Peyer's patch (tissue), 4 donors: ENCODE results near the gene NFATC2IP. TPM values are rescaled to one million over a fixed set of nuclear protein-coding genes. Genes with fewer than 3 reads are reported as not detected.

ENCODE experiments used
- DNase-seq, 3 donors: peaks; one replicate each; pipeline ENCODE4 v3.0.0-alpha.2; 2017 to 2019
- H3K27ac ChIP-seq, 4 donors: fragments of 200-600 bp; sonication (generic); one replicate each; pipeline ENCODE4 v1.5.1; 2016 to 2019
- H3K27me3 ChIP-seq, 2 donors: fragments of 200-600 bp; sonication (generic); one replicate each; pipeline ENCODE4 v1.5.1; 2019
- H3K36me3 ChIP-seq, 3 donors: fragments of 200-600 bp; sonication (generic); one replicate each; pipeline ENCODE4 v1.5.1; 2016 to 2019
- H3K4me1 ChIP-seq, 4 donors: fragments of 200-600 bp; sonication (generic); one replicate each; pipeline ENCODE4 v1.5.1; 2016 to 2019
- H3K4me3 ChIP-seq, 4 donors: fragments of 200-600 bp; sonication (generic); 1 replicate in 3 of 4; 2 replicates in 1 of 4; pipeline ENCODE4 v1.5.1; 2016 to 2019; ENCODE audit warnings: mild to moderate bottlenecking in 1 of 4
- H3K9me3 ChIP-seq, 4 donors: fragments of 200-600 bp; sonication (generic); one replicate each; pipeline ENCODE4 v1.5.1; 2016 to 2019; ENCODE audit warnings: mild to moderate bottlenecking in 1 of 4
- CTCF ChIP-seq, 6 experiments: fragments of 450-650 bp in 4 of 6; fragments of 200-600 bp in 2 of 6; sonication (generic) in 1 of 6; IDR thresholded peaks; one replicate each; pipeline ENCODE4 v1.5.1; 2017 to 2019; ENCODE audit warnings: antibody characterized with exemption in 6 of 6, mild to moderate bottlenecking in 3 of 6, moderate library complexity in 1 of 6
- POLR2A ChIP-seq, 2 donors: fragments of 450-650 bp; IDR thresholded peaks; one replicate each; pipeline ENCODE4 v1.5.1; 2017; ENCODE audit warnings: antibody characterized with exemption in 2 of 2, mild to moderate bottlenecking in 2 of 2, moderate library complexity in 2 of 2
- total RNA-seq, 4 donors: library from RNA; depleted of rRNA; stranded (reverse); fragments of >200 nt; gene quantifications; one replicate each; pipeline ENCODE4 v1.1.0, GENCODE V29; 2016

Gene NFATC2IP
- total RNA-seq, 4 donors from 2014 or later: 53.8 to 86.5 (median 79.6) TPM

GRCh38 chr16:29011112-29011511, 60.4 kb downstream of the NFATC2IP start:
- no peak overlapping the region for H3K27ac ChIP-seq
- no peak overlapping the region for H3K4me3 ChIP-seq
- TF ChIP-seq POLR2A (IDR thresholded peaks at IDR 0.05) (no peak), CTCF (IDR thresholded peaks at IDR 0.05) (no peak)
- DNase-seq: no peak
- no peaks in the 10 kb centered on the region for H3K9me3 ChIP-seq
- no peaks in the 10 kb centered on the region for H3K4me1 ChIP-seq
- no peaks in the 10 kb centered on the region for H3K36me3 ChIP-seq
- no peaks in the 10 kb centered on the region for H3K27me3 ChIP-seq

GRCh38 chr16:29011851-29012250, 61.1 kb downstream of the NFATC2IP start:
- TF ChIP-seq CTCF (IDR thresholded peaks at IDR 0.05) (no peak), POLR2A (IDR thresholded peaks at IDR 0.05) (no peak)
- no peak for DNase-seq
- Histone ChIP-seq H3K27ac (no peak overlapping the region), H3K27me3 (no peaks in the 10 kb centered on the region), H3K36me3 (no peaks in the 10 kb centered on the region), H3K9me3 (no peaks in the 10 kb centered on the region), H3K4me1 (no peaks in the 10 kb centered on the region), H3K4me3 (no peak overlapping the region)

- TF ChIP-seq POLR2A (IDR thresholded peaks at IDR 0.05) (no peak), CTCF (IDR thresholded peaks at IDR 0.05) (no peak)
- Histone ChIP-seq H3K4me1 (no peaks in the 10 kb centered on the region), H3K4me3 (no peak overlapping the region), H3K9me3 (no peaks in the 10 kb centered on the region), H3K36me3 (no peaks in the 10 kb centered on the region), H3K27ac (peak overlapping the region in 1 of 4 donors; percentile 31), H3K27me3 (no peaks in the 10 kb centered on the region)
- DNase-seq: no peak
Observed at GRCh38 chr16:29012913-29013553, 62.3 kb downstream of the NFATC2IP start.

- TF ChIP-seq CTCF (IDR thresholded peaks at IDR 0.05) (no peak), POLR2A (IDR thresholded peaks at IDR 0.05) (no peak)
- no peaks in the 10 kb centered on the region for H3K36me3 ChIP-seq
- H3K4me1 ChIP-seq: no peaks in the 10 kb centered on the region
- no peak overlapping the region for H3K4me3 ChIP-seq
- H3K9me3 ChIP-seq: no peaks in the 10 kb centered on the region
- DNase-seq: no peak
- peak overlapping the region in 2 of 4 donors; percentile 49 to 59 for H3K27ac ChIP-seq
- H3K27me3 ChIP-seq: no peaks in the 10 kb centered on the region
Observed at GRCh38 chr16:29014561-29015069, 63.9 kb downstream of the NFATC2IP start.

Other genes with a start within 250 kb of the NFATC2IP start
- gene EIF3C, start 239.5 kb upstream of the NFATC2IP start, total RNA-seq: 100 to 1,000 TPM; 157 to 700 (median 233) TPM
- gene NPIPB9, start 199.2 kb upstream of the NFATC2IP start, total RNA-seq: 10 to 100 TPM in 1 of 4 donors, 1 to 10 TPM in 1, not detected in 2; 3.9 to 22.2 TPM
- 100 to 1,000 TPM in 3 of 4 donors, 10 to 100 TPM in 1; 93.9 to 208 (median 160) TPM for gene ATXN2L, start 127.9 kb upstream of the NFATC2IP start, total RNA-seq
- 100 to 1,000 TPM; 125 to 157 (median 131) TPM for gene TUFM, start 104.6 kb upstream of the NFATC2IP start, total RNA-seq
- gene SH2B1, start 87.1 kb upstream of the NFATC2IP start, total RNA-seq: 10 to 100 TPM; 34.7 to 94.9 (median 78.8) TPM
- gene ATP2A1, start 72.4 kb upstream of the NFATC2IP start, total RNA-seq: 100 to 1,000 TPM in 1 of 4 donors, 1 to 10 TPM in 1, under 1 TPM in 1, not detected in 1; 0.35 to 142 (median 2.0) TPM
- 100 to 1,000 TPM in 3 of 4 donors, 10 to 100 TPM in 1; 70.6 to 394 (median 120) TPM for gene RABEP2, start 25.7 kb upstream of the NFATC2IP start, total RNA-seq
- gene CD19, start 19.0 kb upstream of the NFATC2IP start, total RNA-seq: 10 to 100 TPM in 1 of 4 donors, 1 to 10 TPM in 1, not detected in 2; 6.3 to 85.8 TPM
- gene SPNS1, start 23.8 kb downstream of the NFATC2IP start, total RNA-seq: 10 to 100 TPM; 30.5 to 49.7 (median 36.3) TPM
- gene LAT, start 34.1 kb downstream of the NFATC2IP start, total RNA-seq: 10 to 100 TPM; 10.5 to 52.0 (median 15.9) TPM